Upper lobe of right lung (tissue), 1 donor: ENCODE measurements around the gene ACACB. TPM values are rescaled to one million over a fixed set of nuclear protein-coding genes. Genes with fewer than 3 reads are reported as not detected.

Experiments
- ATAC-seq: fragments of 200-7000 bp; cut with Tn5 transposase; one replicate; pipeline ENCODE4 v1.9.1; 2020; ENCODE audit warnings: mild to moderate bottlenecking, moderate library complexity
- DNase-seq: peaks from one replicate; pipeline ENCODE4 v3.0.0-alpha.2; 2020
- H3K27ac ChIP-seq: fragments of 200-600 bp; one replicate; pipeline ENCODE4 v1.8.0; 2022
- H3K27me3 ChIP-seq: fragments of 200-600 bp; one replicate; pipeline ENCODE4 v1.8.0; 2022; ENCODE audit warnings: mild to moderate bottlenecking
- H3K36me3 ChIP-seq: fragments of 200-600 bp; one replicate; pipeline ENCODE4 v1.8.0; 2022
- H3K4me1 ChIP-seq: fragments of 200-600 bp; one replicate; pipeline ENCODE4 v1.8.0; 2022
- H3K4me3 ChIP-seq: fragments of 200-600 bp; one replicate; pipeline ENCODE4 v1.8.0; 2022; ENCODE audit warnings: mild to moderate bottlenecking
- H3K9me3 ChIP-seq: fragments of 200-600 bp; one replicate; pipeline ENCODE4 v1.8.0; 2022
- CTCF ChIP-seq: fragments of 200-600 bp; IDR thresholded peaks from one replicate; pipeline ENCODE4 v1.8.0; 2022; ENCODE audit warnings: antibody characterized with exemption
- intact Hi-C: fragments of 100-400 bp; cut with DNase I; formaldehyde crosslinking; loops from one replicate; pipeline ENCODE4 v1.11.0; 2022
- total RNA-seq: library from RNA; stranded (reverse); fragmentation: NEBNext Ultra II Directional; extraction: Animal tissue kit (Norgen Biotek cat#: 25700); gene quantifications from one replicate; pipeline ENCODE4 v1.2.1, GENCODE V29; 2021
- donor health status: DM: no; HTN: yes; CAD: no; lungs with severe emphysema.

ACACB gene
- total RNA-seq, 1 donor from 2014 or later: 35.2 TPM

DNA sequence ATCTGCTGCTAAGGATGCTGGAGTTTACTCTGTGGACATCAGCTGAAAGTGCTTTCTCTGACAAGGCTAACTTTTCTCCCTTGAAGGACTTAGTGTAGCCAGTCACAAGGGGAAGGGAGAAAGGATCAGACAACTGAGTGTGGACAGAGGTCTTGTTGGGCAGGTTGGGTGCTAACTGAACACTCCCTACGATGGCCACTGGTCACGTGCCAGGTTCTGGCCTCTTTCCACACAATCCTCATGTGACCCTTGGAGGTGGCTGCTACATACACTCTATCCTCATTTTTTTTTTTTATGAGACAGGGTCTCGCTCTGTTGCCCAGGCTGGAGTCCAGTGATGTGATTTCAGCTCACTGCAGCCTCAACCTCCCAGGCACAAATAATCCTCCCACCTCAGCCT lies 153.0 kb downstream of the ACACB start:
- no peak overlapping the region for H3K27ac ChIP-seq
- ATAC-seq (no peak), DNase-seq (no peak)
- no peaks in the 10 kb centered on the region for H3K9me3 ChIP-seq
- H3K4me3 ChIP-seq: no peak overlapping the region
- H3K4me1 ChIP-seq: no peaks in the 10 kb centered on the region
- H3K36me3 ChIP-seq: peaks cover 32% of the 10 kb centered on the region
- no peaks in the 10 kb centered on the region for H3K27me3 ChIP-seq
- no peak for TF ChIP-seq CTCF
- intact Hi-C loops: loop anchor here (10.0 kb wide), 1 partner anchor 125 kb away; no protein-coding TSS in a partner anchor

DNA sequence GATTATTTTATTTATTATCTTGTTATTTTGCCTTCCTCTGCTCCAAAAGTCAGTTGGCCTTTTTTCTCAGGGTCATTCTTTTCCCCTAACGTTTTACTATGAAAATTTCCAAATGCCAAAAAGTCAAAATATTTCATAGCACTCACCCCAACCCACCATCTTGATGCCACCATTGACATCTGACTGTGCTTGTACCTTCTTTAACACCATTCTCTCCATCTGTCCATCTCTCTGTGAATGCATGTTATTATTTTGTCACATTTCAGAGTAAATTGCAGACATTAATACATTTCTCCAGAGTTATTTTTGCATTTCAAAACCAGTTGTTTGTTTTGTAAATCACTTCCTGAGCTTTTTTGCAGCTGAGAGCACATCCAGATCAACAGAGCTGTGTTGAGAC lies 154.1 kb downstream of the ACACB start:
- H3K4me3 ChIP-seq: no peak overlapping the region
- intact Hi-C loops: no loop called here
- H3K27ac ChIP-seq: no peak overlapping the region
- H3K9me3 ChIP-seq: no peaks in the 10 kb centered on the region
- no peak for ATAC-seq
- H3K4me1 ChIP-seq: no peaks in the 10 kb centered on the region
- no peak for DNase-seq
- peaks cover 21% of the 10 kb centered on the region for H3K36me3 ChIP-seq
- no peak for TF ChIP-seq CTCF
- H3K27me3 ChIP-seq: no peaks in the 10 kb centered on the region

- DNase-seq: no peak
- no peaks in the 10 kb centered on the region for H3K27me3 ChIP-seq
- no peak overlapping the region for H3K27ac ChIP-seq
- no peak for ATAC-seq
- H3K9me3 ChIP-seq: no peaks in the 10 kb centered on the region
- H3K4me1 ChIP-seq: no peaks in the 10 kb centered on the region
- H3K36me3 ChIP-seq: peaks cover 12% of the 10 kb centered on the region
- no peak overlapping the region for H3K4me3 ChIP-seq
- no peak for TF ChIP-seq CTCF
- intact Hi-C loops: no loop called here
These were observed 155.0 kb downstream of the ACACB start for GRCh38 chr12:109271418-109271817.

- Histone ChIP-seq H3K4me1 (peaks cover 3% of the 10 kb centered on the region), H3K9me3 (no peaks in the 10 kb centered on the region), H3K36me3 (no peaks in the 10 kb centered on the region), H3K4me3 (no peak overlapping the region), H3K27ac (no peak overlapping the region), H3K27me3 (no peaks in the 10 kb centered on the region)
- no peak for DNase-seq
- ATAC-seq: no peak
- TF ChIP-seq CTCF: no peak
- intact Hi-C loops: no loop called here
These were observed 157.0 kb downstream of the ACACB start for GRCh38 chr12:109273354-109273753.

DNA sequence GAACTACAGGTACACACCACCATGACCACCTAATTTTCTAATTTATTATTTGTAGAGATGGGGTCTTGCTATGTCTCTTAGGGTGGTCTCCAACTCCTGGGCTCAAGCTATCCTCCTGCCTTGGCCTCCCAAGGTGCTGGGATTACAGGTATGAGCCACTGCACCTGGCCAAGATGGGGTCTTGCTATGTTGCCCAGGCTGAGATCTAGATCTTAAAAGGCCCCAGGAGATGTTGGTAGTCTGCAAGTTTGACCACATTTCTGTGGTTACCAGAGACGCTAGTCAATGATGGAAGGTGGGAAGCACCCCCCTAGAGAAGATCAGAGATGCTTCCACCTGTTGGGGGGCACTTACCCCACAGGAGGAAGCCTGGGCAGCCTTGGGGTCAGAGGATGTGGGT lies 158.0 kb downstream of the ACACB start:
- Histone ChIP-seq H3K27ac (no peak overlapping the region), H3K9me3 (no peaks in the 10 kb centered on the region), H3K36me3 (no peaks in the 10 kb centered on the region), H3K4me3 (no peak overlapping the region), H3K4me1 (peaks cover 5% of the 10 kb centered on the region), H3K27me3 (no peaks in the 10 kb centered on the region)
- intact Hi-C loops: no loop called here
- DNase-seq (no peak), ATAC-seq (no peak)
- no peak for TF ChIP-seq CTCF

GRCh38 chr12:109275173-109275572 lies 158.8 kb downstream of the ACACB start:
- Histone ChIP-seq H3K27me3 (no peaks in the 10 kb centered on the region), H3K4me1 (peaks cover 5% of the 10 kb centered on the region), H3K9me3 (no peaks in the 10 kb centered on the region), H3K4me3 (no peak overlapping the region), H3K27ac (no peak overlapping the region), H3K36me3 (no peaks in the 10 kb centered on the region)
- intact Hi-C loops: no loop called here
- ATAC-seq (no peak), DNase-seq (no peak)
- TF ChIP-seq CTCF: no peak
